DMS 273 treated with DMSO at 0.1 percent for 48 hours (cell line): ENCODE measurements around the gene USP9X.
"Not testable (repeated sequence)": the region's sequence is repeated elsewhere in the genome, so short reads cannot be mapped to it uniquely, and the experiment has no call there.

ENCODE experiments used
- DNase-seq: peaks from one replicate; lab custom pipeline; 2025; lab: John Stamatoyannopoulos, UW

Gene USP9X

GRCh38 chrX:41084893-41085511 lies at the start of gene USP9X:
Gene USP9X, plus strand, starts transcription at chrX:41085445. Its CDS starts 38,184 bp downstream, at chrX:41123629.
- DNase-seq: peak; percentile 82

DNA sequence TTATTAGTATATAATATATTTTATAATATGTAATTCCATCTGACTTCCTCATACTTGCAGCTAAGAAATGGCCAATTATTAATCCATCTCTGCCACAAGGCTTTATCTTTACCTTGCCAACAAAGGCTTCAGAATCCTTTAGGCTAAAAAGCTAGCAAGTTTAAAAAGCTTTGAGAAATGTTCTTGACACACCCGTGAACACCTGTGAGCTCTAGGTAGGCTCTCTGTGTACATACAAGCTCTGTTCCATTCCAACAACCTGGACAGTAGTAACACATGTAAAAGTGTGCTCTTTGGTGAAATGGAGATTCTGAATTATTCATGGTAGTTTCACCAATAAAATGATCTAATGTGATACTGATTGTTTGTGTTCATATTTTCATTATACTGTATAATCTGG lies 49.7 kb upstream of the USP9X start:
- DNase-seq: no peak

- DNase-seq: no peak
These were observed 48.4 kb upstream of the USP9X start for GRCh38 chrX:41036668-41037326.

- DNase-seq: no peak
These were observed 42.0 kb upstream of the USP9X start for GRCh38 chrX:41043196-41043595.

DNA sequence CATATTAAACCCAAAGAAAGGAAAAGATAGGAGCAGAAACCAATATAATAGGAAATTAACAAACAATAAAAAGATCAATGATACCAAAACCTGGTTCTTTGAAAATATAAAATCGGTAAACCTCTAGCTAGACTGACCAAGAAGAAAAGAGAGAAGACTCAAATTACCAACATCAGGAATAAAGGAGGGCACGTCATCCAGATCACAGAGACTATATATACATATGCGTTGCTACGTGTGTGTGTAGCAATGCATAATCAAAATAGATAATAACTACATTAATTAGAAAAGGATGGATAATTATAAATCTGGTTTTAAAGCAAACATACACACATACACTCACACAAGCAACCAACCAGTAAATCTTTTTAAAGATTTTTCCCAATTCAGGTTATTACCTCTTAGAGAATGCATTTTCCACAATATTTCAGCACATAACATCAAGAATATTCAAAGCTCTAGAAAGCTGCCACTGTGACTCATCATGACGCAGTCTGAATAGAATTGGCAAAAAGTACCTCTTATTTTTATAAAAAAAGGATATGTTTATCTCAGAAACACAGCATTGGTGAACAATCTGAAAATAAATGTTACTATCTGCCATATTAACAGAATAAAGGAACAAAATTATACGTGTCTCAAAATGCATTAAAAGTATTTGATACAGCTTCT lies 41.4 kb upstream of the USP9X start:
- no peak for DNase-seq

DNA sequence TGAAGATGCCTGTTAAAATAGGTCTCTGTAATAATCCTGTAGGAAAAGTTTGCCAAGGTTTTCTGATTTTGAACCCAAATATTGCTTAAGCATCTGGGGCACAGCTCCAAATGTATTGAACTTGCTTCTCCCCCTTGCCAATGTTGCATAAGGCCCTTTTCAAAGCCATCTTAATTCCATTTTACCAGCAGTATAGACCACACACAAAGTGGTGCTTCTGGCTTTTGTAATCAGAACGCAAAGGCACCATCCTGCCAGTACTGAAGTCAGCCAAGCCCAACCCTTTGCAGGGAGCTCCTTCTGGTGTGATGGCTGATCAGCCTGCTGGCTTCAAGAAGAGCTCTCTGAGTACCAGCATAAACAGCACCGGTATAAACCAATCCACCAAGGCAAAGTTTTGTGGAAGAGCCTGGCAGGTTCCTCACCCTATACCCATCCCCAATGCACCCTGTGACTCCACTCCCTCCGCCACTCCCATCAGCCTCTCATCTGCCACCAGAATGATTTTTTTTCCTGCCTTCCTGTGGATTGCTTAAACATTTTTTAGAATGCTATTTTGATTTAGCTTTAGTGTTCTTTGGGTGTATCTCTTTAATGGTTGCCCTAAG lies 39.2 kb upstream of the USP9X start:
- no peak for DNase-seq

DNA sequence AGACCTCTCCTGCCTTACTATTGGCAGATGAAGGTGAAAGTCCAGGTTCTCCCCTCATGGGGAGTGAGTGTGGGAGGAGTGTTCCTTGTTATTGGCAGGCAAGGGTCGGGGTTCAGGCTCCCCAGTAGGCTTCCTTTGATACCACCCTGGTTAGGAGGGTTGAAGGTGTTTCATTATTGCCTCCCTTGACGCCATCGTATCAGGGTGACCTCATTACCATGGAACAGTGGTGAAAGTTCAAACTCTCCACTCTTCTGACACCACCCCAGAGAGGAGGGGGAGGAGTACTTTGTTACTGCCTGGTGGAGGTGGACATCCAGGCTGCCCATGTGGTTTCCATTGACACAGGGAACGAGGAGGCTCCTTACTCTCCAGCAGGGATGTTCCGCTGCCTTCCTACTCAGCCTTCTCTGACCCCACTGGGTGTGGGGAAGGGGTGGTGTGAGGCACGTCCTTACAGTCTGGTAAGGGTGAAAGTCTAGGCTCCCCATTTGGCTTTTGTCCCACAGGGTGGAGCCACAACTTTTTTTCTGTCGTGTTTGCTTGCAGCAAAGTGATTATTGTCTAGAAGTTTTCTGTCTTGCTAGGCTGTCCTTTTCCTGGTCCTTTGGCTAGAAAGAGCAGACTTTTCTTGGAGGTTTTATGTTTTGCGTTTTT lies 37.2 kb upstream of the USP9X start:
- DNase-seq: no peak

GRCh38 chrX:41050359-41050758 lies 34.9 kb upstream of the USP9X start:
- no peak for DNase-seq

- DNase-seq: no peak
These were observed 34.0 kb upstream of the USP9X start for GRCh38 chrX:41051288-41051687.

- no peak for DNase-seq
These were observed 29.5 kb upstream of the USP9X start for GRCh38 chrX:41055740-41056139.

- DNase-seq: not testable (repeated sequence)
These were observed 22.0 kb upstream of the USP9X start for GRCh38 chrX:41063276-41063675.

GRCh38 chrX:41064018-41064417 lies 21.2 kb upstream of the USP9X start:
- DNase-seq: no peak

DNA sequence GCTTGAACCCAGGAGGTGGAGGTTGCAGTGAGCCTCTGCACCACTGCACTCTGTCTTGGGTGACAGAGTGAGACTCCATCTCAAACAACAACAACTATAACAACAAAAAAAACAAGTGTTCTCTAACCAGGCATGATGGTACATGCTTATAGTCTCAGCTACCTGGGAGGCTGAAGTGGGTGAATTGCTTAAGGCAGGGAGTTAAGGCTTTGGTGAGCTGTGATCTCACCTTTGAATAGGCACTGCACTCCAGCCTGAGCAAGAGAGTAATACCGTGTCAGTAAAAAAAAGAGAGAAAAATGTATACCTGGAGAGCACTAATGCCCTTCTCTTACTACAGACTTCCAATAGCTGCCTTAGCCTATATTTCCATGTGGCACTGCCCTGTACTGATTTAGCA lies 18.9 kb upstream of the USP9X start:
- no peak for DNase-seq

- DNase-seq: no peak
These were observed 18.3 kb upstream of the USP9X start for GRCh38 chrX:41066969-41067368.

GRCh38 chrX:41067721-41068120 lies 17.5 kb upstream of the USP9X start:
- DNase-seq: no peak

- no peak for DNase-seq
These were observed 8.5 kb upstream of the USP9X start for GRCh38 chrX:41076742-41077141.

GRCh38 chrX:41081821-41082220 lies 3.4 kb upstream of the USP9X start:
- DNase-seq: no peak

DNA sequence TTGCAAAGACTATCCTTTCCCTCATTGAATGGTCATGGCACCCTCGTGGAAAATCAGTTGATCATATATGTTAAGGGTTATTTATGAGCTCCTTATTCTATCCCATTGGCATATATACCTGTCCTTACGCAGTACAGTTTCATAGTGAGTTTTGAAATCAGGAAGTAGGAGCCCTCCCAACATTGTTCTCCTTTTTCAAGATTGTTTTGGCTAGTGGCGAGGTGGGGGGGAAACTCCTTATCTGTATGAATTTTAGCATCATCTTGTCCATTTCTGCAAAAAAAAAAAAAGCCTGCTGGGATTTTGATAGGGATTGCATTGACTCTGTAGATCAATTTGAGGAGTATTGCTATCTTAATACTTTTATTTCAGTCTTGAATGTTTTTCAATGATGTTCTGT lies 2.5 kb upstream of the USP9X start:
- no peak for DNase-seq

GRCh38 chrX:41084044-41084892 lies 977 bp upstream of the USP9X start:
- peak; percentile 99 for DNase-seq

GRCh38 chrX:41085512-41085877 lies 250 bp downstream of the USP9X start:
- no peak for DNase-seq

DNA sequence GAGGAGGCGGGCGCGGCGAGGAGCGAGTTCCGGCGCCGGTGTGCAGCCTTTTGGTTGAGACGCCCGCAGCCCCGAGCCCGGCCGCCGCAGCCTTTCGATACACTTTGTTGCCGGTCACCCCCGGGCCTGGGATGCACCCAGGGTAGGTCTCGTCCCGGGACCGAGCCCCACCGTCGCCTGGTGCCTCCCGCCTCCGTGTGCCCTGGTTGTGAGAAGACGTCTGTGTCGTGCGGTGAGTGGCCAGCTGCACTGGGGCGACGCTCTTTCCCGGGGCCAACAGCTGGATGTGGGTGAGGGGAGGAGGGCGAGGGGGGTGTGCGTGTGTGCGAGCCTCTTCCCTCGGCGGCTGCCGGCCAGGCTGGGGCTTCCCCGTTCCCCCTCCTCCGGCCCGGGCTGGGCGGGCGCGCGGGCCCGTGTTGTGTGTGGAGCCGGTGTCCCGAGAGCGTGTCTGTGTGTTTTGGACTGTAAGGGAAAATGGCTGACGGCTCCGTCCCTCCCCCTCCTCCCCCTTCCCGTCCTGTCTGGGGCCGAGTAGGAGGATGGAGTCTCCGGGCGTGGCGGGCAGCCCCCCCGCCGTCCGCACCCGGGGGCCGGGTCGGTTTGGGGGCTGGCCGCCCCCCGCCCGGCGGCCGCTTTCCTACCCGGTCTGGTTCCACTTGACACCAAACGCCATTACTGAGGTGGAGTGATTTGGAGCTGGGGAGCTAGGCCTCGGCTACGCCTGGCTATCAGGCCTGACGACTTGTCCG lies 807 bp downstream of the USP9X start:
- peak; percentile 47 for DNase-seq
